Central memory CD4-positive, alpha-beta T cell (primary cell): ENCODE measurements around the gene PFDN1.
A peak's percentile ranks its signal among the peaks of the same experiment; 100 is the strongest.

Experiments
- DNase-seq: peaks from one replicate; pipeline ENCODE4 v3.0.0; 2022

The PFDN1 gene

GRCh38 chr5:140258016-140258415 is 44.9 kb downstream of the PFDN1 start:
- DNase-seq = no peak

DNA sequence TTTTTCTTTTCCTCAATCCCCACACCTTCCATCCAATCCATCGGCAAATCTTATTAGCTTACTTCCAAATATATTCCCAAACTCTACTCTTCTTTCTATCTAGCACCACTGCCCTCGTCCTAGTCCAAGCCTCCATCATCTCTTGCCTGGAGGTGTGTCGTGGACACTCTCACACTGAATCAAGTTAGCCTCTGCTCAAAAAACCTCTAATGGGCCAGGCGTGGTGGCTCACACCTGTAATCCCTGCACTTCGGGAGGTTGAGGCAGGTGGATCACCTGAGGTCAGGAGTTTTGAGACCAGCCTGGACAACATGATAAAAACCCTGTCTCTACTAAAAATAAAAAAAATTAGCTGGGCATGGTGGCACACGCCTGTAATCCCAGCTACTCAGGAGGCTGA is 46.2 kb downstream of the PFDN1 start:
- no peak for DNase-seq

- DNase-seq = no peak
These were observed 47.3 kb downstream of the PFDN1 start for GRCh38 chr5:140255460-140256157.

DNA sequence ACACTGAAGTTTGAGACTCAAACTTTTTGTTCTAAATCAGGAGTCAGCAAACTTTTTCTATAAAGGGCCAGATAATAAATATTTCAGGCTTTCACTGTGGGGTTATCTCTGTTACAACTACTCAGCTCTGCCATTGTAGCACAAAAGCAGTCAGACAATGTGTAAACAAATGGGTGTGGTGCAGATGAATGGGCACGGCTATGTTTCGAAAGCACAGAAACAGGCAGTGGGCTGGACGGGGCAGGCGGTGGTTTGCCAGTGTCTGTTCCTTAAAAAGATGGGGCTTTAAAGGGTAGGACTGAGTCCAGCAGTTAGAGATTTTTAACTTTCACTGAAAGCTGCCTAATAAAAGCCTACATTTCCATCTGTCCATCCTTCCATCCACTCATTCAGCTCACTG is 48.9 kb downstream of the PFDN1 start:
- no peak for DNase-seq

- DNase-seq = no peak
These were observed 50.3 kb downstream of the PFDN1 start for GRCh38 chr5:140252470-140253126.

DNA sequence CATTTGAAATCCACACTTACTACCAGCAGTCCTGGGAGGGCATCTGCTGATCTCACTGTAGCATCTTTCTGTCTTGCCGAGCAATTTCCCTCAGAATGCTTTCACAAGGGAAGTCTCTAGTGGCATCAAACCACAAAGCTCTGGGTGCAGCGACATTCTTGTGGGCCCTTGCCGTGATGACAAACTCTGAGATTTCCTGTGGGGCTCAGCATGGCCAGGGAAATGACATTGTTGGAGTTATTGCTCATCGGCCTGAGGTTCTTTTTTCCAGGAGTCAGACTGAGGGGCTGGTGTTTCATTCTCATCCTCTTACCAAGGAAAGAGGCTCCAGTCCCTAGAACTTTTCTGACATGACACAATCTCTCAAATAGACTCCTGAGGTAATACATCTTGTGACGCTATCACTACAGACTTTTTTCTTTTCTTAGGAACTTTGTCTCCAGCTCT is 51.4 kb downstream of the PFDN1 start:
- DNase-seq = peak; percentile 63

- no peak for DNase-seq
These were observed 52.5 kb downstream of the PFDN1 start for GRCh38 chr5:140250386-140250785.

- no peak for DNase-seq
These were observed 53.4 kb downstream of the PFDN1 start for GRCh38 chr5:140249536-140249935.

GRCh38 chr5:140248414-140248813 is 54.5 kb downstream of the PFDN1 start:
- DNase-seq = no peak

GRCh38 chr5:140246378-140247122 is 56.4 kb downstream of the PFDN1 start:
- no peak for DNase-seq

- no peak for DNase-seq
These were observed 57.0 kb downstream of the PFDN1 start for GRCh38 chr5:140245926-140246325.

DNA sequence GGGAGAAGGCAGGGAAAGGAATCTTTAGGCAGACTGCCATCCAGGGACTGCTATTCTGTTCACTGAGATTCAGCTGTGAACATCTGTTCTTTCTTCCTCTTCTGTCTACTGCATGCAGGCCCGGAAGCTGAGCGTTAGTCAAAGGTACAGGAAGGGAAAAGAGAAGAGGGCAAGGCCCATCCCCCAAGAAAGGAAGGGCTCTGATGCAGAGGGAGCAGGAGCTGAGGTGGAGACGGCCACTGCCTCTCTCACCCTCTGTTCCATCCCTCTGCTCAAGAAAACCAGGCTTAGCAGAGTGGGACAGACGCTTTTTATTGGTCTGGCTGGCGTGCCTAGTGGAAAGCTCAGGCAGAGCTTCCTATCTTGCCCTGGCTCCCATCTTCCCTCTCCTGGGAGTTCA is 57.6 kb downstream of the PFDN1 start:
- DNase-seq = no peak

- DNase-seq = peak; percentile 76
These were observed 58.3 kb downstream of the PFDN1 start for GRCh38 chr5:140244525-140245025.

- DNase-seq = no peak
These were observed 59.1 kb downstream of the PFDN1 start for GRCh38 chr5:140243706-140244250.

- DNase-seq = no peak
These were observed 59.9 kb downstream of the PFDN1 start for GRCh38 chr5:140242890-140243585.

DNA sequence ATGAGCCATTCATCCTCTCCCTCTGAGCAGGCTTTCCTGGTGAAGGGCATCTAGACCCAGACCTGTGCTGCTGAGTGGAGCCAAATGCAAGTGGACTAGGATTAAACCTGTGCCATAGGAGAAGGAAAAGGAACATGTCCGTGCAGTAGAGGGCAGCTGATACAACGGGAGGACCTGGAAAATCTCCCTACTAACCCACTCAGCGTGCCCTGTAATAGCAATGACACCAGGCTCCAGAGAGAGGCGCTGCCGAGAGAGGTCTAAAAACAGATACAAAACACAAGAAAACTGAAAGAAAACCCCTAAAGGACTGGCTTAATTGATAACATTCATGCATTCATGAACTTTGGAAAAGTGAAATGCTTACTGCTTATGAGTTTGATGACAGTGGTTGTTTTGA is 60.8 kb downstream of the PFDN1 start:
- no peak for DNase-seq

GRCh38 chr5:140240987-140241706 is 61.8 kb downstream of the PFDN1 start:
- no peak for DNase-seq

GRCh38 chr5:140239939-140240700 is 62.8 kb downstream of the PFDN1 start:
- DNase-seq = peak; percentile 42

DNA sequence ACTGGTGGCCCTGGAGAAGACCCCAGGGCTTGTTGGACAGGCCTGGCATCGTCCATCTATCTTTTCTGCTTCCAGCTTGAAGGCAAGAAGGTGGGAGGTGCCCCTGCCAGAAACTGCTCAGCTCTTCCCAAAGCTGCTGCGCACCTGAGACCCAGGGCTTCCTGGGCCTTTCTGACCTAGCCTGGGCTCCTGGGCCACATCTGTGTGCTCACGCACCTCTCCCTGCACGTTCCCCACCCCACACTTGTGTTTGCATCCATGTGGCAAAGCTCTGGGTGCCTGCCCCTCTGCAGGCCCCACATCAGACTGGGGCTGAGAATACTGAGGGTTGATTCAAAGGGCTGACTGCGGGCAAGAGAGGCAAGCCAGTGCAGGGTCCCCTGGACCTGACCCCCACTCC is 63.4 kb downstream of the PFDN1 start:
- no peak for DNase-seq

DNA sequence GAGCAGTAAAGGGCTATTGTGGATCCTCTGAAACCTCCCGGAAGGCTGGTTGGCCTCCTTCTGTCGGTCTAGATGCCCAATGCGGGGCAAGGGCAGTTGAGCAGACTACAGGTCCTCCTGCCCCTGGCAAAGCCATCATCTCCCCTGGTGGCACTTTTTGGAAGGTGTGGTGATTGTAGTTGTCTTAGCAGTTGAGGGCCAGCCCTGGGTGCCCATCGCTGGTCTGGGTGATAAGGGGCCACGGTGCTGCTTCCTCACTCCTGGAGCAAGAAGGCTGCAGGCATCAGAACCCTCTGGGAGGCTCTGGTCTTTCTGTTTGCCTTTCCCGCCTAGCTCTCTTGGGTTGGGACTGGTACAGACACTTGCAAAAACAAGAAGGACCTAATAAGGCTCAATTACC is 64.1 kb downstream of the PFDN1 start:
- DNase-seq = no peak

GRCh38 chr5:140236891-140237598 is 65.9 kb downstream of the PFDN1 start:
- DNase-seq = no peak
